ENCODE data around the gene MCC.

DNA sequence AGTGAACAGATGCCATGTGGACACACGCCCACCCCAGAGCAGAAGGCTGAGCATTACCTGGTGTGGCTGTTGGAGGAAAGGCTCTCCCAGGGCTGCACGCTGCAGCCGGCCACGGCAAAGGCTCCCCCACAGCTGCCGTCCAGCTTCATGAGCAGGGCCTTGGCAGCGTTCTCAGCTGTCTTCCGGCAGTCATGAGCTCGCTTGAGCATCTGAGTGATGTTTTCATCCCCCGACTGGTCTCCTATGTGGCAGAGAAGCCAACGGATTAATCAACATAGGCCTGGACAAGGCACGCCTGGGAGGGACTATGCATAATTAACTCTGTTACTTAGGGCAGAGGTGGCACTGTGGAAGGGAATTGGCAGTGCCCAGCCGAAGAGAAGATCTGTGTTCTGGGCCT, 424.3 kb downstream of the MCC start:
- TF ChIP-seq, protein P1, sequence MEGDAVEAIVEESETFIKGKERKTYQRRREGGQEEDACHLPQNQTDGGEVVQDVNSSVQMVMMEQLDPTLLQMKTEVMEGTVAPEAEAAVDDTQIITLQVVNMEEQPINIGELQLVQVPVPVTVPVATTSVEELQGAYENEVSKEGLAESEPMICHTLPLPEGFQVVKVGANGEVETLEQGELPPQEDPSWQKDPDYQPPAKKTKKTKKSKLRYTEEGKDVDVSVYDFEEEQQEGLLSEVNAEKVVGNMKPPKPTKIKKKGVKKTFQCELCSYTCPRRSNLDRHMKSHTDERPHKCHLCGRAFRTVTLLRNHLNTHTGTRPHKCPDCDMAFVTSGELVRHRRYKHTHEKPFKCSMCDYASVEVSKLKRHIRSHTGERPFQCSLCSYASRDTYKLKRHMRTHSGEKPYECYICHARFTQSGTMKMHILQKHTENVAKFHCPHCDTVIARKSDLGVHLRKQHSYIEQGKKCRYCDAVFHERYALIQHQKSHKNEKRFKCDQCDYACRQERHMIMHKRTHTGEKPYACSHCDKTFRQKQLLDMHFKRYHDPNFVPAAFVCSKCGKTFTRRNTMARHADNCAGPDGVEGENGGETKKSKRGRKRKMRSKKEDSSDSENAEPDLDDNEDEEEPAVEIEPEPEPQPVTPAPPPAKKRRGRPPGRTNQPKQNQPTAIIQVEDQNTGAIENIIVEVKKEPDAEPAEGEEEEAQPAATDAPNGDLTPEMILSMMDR (IDR thresholded peaks at IDR 0.05), result no peak
- no peak for TF ChIP-seq POLR2A (IDR thresholded peaks at IDR 0.05)

Measured in ovary (tissue), 3 donors.